Measurements from ENCODE around the gene TNC.

TNC gene

GRCh38 chr9:115058175-115058574 lies 59.8 kb downstream of the TNC start:
- TF ChIP-seq CTCF (IDR thresholded peaks at IDR 0.05; ENCODE audit: control insufficient read depth, insufficient read depth, low read depth, low read length, missing control alignments): no peak
- no peak for DNase-seq (ENCODE audit: low read depth)
- H3K4me3 ChIP-seq (ENCODE audit: control insufficient read depth, low read depth, low read length): no peak overlapping the region

- no peak for DNase-seq (ENCODE audit: low read depth)
- H3K4me3 ChIP-seq (ENCODE audit: control insufficient read depth, low read depth, low read length): no peak overlapping the region
- TF ChIP-seq CTCF (IDR thresholded peaks at IDR 0.05; ENCODE audit: control insufficient read depth, insufficient read depth, low read depth, low read length, missing control alignments): no peak
These were observed 60.4 kb downstream of the TNC start for GRCh38 chr9:115057559-115057958.

- DNase-seq (ENCODE audit: low read depth): no peak
- no peak for TF ChIP-seq CTCF (IDR thresholded peaks at IDR 0.05; ENCODE audit: control insufficient read depth, insufficient read depth, low read depth, low read length, missing control alignments)
These were observed 67.9 kb downstream of the TNC start for GRCh38 chr9:115050002-115050490.

GRCh38 chr9:115046824-115047223 lies 71.1 kb downstream of the TNC start:
- no peak overlapping the region for H3K4me3 ChIP-seq (ENCODE audit: control insufficient read depth, low read depth, low read length)
- no peak for TF ChIP-seq CTCF (IDR thresholded peaks at IDR 0.05; ENCODE audit: control insufficient read depth, insufficient read depth, low read depth, low read length, missing control alignments)
- DNase-seq (ENCODE audit: low read depth): no peak

More at GRCh38 chr9:115050002-115050490, 67.9 kb downstream of the TNC start:
- no peak overlapping the region for H3K4me3 ChIP-seq (ENCODE audit: control insufficient read depth, low read depth, low read length)

GRCh38 chr9:115046199-115046598 lies 71.8 kb downstream of the TNC start:
- DNase-seq (ENCODE audit: low read depth): no peak
- H3K4me3 ChIP-seq (ENCODE audit: control insufficient read depth, low read depth, low read length): no peak overlapping the region
- TF ChIP-seq CTCF (IDR thresholded peaks at IDR 0.05; ENCODE audit: control insufficient read depth, insufficient read depth, low read depth, low read length, missing control alignments): no peak

GRCh38 chr9:115043632-115044031 lies 74.3 kb downstream of the TNC start:
- no peak overlapping the region for H3K4me3 ChIP-seq (ENCODE audit: control insufficient read depth, low read depth, low read length)

More at GRCh38 chr9:115043632-115044031, 74.3 kb downstream of the TNC start:
- no peak for TF ChIP-seq CTCF (IDR thresholded peaks at IDR 0.05; ENCODE audit: control insufficient read depth, insufficient read depth, low read depth, low read length, missing control alignments)
- no peak for DNase-seq (ENCODE audit: low read depth)
